ENCODE measurements around the gene TRMT61A. TPM values are rescaled to one million over a fixed set of nuclear protein-coding genes. Genes with fewer than 3 reads are reported as not detected.

The TRMT61A gene
- total and polyA plus RNA-seq, 9 of the 15 experiments (the other 6 are each of a cell fraction or from before 2014, with no cell fraction given) = 0.10 to 24.8 (median 5.1) TPM

DNA sequence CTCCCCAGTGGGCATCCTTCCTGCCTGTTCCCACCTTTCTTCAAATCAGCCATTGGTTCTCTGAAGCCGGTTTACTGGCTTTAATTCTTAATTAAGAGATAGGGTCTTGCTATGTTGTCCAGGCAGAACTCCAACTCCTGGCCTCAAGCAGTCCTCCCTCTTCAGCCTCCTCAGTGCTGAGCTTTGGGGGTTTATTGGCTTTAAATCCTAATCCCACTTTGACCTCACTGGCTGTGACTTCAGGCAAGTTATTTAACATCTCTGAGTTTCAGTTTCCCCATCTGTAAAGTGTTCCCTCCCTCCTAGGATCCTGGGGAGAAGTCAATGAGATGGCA, 2.1 kb upstream of the TRMT61A start:
- no peak overlapping the region for H3K4me3 ChIP-seq

More for the DNA sequence above, 2.1 kb upstream of the TRMT61A start:
- H3K27ac ChIP-seq (ENCODE audit: extremely low read depth, low read depth, low read length) = no peak overlapping the region
- H4K20me1 ChIP-seq (replicated peaks; ENCODE audit: control insufficient read depth, insufficient read depth, low read length) = no peaks in the 10 kb centered on the region; the same call in 1 of the 2 replicates
- ATAC-seq = no peak
- H3K9me1 ChIP-seq (ENCODE audit: control insufficient read depth, insufficient read depth, low read length) = peaks cover 6% of the 10 kb centered on the region
- no peak for DNase-seq (ENCODE audit: extremely low read depth in 1 of 4, low spot score in 3 of 4)
- no peaks in the 10 kb centered on the region for H3K9me3 ChIP-seq (replicated peaks; ENCODE audit: control insufficient read depth, insufficient read depth, low read depth, low read length)
- peak overlapping the region in 1 of 2 experiments; percentile 93; a peak in 1 of 4 replicates for H3K9ac ChIP-seq (ENCODE audit: insufficient read depth in 1 of 2, low read depth in 2 of 2, low read length in 2 of 2)
- peaks cover 38% of the 10 kb centered on the region for H3K79me2 ChIP-seq (ENCODE audit: control insufficient read depth, insufficient read depth, low read length)
- in situ Hi-C loops (cut with MboI) = no loop called here
- no TSS peak for BruUV-seq (replicated peaks)
- no peak for FAIRE-seq
- no peaks in the 10 kb centered on the region for H3K27me3 ChIP-seq (ENCODE audit: control insufficient read depth in 2 of 2, insufficient read depth in 2 of 2, low read length in 2 of 2)
- intact Hi-C loops (cut with micrococcal nuclease) = loop anchor here (10.0 kb wide), 1 partner anchor 132 kb away; no protein-coding TSS in a partner anchor
- no peak for TF ChIP-seq XRCC4 (IDR thresholded peaks at IDR 0.05; ENCODE audit: extremely low read depth, insufficient read depth, insufficient read length)
- no peak for TF ChIP-seq PRDM10 (IDR thresholded peaks at IDR 0.05; ENCODE audit: partially characterized antibody)
- TF ChIP-seq ZNF263 (CRISPR knock-in tag; IDR thresholded peaks at IDR 0.05; ENCODE audit: borderline replicate concordance) = 0 out of 2 replicates have a peak, but pooled peaks have one; percentile 27
- peak; percentile 91 for TF ChIP-seq ZNF121 (CRISPR knock-in tag; conservative IDR thresholded peaks at IDR 0.05)
- TF ChIP-seq, protein P1, sequence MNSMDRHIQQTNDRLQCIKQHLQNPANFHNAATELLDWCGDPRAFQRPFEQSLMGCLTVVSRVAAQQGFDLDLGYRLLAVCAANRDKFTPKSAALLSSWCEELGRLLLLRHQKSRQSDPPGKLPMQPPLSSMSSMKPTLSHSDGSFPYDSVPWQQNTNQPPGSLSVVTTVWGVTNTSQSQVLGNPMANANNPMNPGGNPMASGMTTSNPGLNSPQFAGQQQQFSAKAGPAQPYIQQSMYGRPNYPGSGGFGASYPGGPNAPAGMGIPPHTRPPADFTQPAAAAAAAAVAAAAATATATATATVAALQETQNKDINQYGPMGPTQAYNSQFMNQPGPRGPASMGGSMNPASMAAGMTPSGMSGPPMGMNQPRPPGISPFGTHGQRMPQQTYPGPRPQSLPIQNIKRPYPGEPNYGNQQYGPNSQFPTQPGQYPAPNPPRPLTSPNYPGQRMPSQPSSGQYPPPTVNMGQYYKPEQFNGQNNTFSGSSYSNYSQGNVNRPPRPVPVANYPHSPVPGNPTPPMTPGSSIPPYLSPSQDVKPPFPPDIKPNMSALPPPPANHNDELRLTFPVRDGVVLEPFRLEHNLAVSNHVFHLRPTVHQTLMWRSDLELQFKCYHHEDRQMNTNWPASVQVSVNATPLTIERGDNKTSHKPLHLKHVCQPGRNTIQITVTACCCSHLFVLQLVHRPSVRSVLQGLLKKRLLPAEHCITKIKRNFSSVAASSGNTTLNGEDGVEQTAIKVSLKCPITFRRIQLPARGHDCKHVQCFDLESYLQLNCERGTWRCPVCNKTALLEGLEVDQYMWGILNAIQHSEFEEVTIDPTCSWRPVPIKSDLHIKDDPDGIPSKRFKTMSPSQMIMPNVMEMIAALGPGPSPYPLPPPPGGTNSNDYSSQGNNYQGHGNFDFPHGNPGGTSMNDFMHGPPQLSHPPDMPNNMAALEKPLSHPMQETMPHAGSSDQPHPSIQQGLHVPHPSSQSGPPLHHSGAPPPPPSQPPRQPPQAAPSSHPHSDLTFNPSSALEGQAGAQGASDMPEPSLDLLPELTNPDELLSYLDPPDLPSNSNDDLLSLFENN (IDR thresholded peaks at IDR 0.05; ENCODE audit: low read depth in 2 of 2, low read length in 2 of 2) = no peak
- TF ChIP-seq SUPT5H (IDR thresholded peaks at IDR 0.05) = no peak
- peak; percentile 20; the same call in 1 of the 2 replicates for TF ChIP-seq BCOR (IDR thresholded peaks at IDR 0.05)
- CTCF ChIA-PET (ENCODE audit: low intra/inter-chr PET ratio) = no interaction called here
- H3K4me2 ChIP-seq (ENCODE audit: insufficient read depth, low read length) = no peak overlapping the region
- H3K36me3 ChIP-seq (ENCODE audit: control insufficient read depth, insufficient read depth, low read length) = peaks cover 17% of the 10 kb centered on the region; the same call in 2 of the 3 replicates
- 80% methylated on average over 1 of the region's 1 CpG for WGBS (ENCODE audit: insufficient coverage, low coverage, missing lambda C conversion rate)
- POLR2A ChIA-PET = interaction anchor here (0.7 to 0.9 kb wide), 2 partner anchors 10 to 428 kb away, joined by 3 to 4 read pairs; no protein-coding TSS in a partner anchor
- H3K4me1 ChIP-seq (replicated peaks in 1 of 2; ENCODE audit: control insufficient read depth in 2 of 2, insufficient read depth in 2 of 2, low read length in 2 of 2) = peaks cover 21 to 86% of the 10 kb centered on the region in 2 experiments; a peak in 4 of 5 replicates
- H2AFZ ChIP-seq (ENCODE audit: low read depth, low read length) = no peak overlapping the region

Measured in K562 (cell line).